ENCODE measurements around the gene CKB.

Gene CKB

GRCh38 chr14:103522649-103523574 lies at the start of gene CKB:
Gene CKB, minus strand, starts transcription at chr14:103522830. Its CDS starts 337 bp downstream, at chr14:103522493.
- no peak for DNase-seq (ENCODE audit: low spot score)

DNA sequence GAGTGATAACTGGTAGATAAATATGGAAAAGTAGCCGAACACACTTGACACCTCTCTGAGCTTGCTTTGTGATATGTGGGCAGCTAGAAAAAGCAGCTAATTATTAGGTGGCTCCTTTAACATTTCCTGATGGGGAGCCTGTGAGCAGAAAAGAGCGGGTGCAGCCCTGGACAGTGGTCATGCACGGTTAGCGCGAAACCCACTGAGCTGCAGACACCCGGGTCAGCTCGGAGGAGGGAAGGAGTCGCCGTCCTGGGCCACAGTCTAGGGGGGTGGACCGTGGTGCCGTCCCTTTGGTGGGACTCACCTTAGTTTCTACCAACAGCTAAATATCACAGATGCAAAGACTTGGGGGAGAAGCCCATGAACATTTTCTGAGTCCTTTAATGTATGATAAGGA lies 46.8 kb upstream of the CKB start:
- no peak for DNase-seq (ENCODE audit: low spot score)

GRCh38 chr14:103568952-103569351 lies 46.3 kb upstream of the CKB start:
- no peak for DNase-seq (ENCODE audit: low spot score)

- DNase-seq (ENCODE audit: low spot score): no peak
Measured at GRCh38 chr14:103563844-103564505, 41.3 kb upstream of the CKB start.

GRCh38 chr14:103563226-103563620 lies 40.6 kb upstream of the CKB start:
- DNase-seq (ENCODE audit: low spot score): no peak

DNA sequence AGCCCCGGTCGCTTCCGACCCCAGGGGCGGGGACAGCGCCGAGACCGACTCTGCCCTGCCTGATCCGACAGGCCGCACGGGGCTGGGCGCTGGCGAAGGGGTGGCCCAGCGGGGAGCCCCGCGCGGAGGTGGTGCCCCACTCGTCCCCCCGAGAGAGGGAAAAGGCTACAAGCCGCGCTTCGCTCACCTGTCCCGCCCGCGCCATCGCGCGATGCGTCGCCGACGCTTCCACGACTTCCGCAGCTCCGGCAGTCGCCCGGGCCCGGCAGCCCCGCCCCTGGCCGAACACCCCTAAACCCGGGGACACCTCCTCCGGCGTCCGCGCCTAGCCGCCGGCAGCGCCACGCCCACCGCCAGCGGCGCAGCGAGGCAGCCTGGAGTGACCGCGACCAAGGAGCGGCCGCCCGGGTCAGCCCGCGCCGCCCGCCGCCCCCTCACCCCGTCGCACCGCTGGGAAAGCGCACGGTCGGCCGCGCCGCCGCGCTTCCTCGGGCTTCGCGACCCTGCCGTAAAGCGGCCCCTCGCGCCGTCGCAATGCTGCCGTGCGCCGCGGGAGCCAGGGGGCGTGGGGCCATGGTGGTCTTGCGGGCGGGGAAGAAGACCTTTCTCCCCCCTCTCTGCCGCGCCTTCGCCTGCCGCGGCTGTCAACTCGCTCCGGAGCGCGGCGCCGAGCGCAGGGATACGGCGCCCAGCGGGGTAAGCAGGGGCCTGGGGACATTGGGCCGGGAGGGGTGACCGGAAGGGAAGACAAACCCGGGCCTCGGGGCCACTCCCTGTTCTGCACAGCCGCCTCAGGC lies 40.0 kb upstream of the CKB start, which contains the start of the genes BAG5 and COA8:
Gene BAG5, minus strand, starts transcription at position 229 of the 797 bp plus-strand sequence. CDS start 1,493 bp downstream, outside the sequence.
Gene COA8, plus strand, starts transcription at position 532 of the 797 bp plus-strand sequence. Its CDS starts 42 bp downstream, at position 574.
- DNase-seq (ENCODE audit: low spot score): peak; percentile 94

GRCh38 chr14:103562179-103562428 lies 39.5 kb upstream of the CKB start:
- no peak for DNase-seq (ENCODE audit: low spot score)

DNA sequence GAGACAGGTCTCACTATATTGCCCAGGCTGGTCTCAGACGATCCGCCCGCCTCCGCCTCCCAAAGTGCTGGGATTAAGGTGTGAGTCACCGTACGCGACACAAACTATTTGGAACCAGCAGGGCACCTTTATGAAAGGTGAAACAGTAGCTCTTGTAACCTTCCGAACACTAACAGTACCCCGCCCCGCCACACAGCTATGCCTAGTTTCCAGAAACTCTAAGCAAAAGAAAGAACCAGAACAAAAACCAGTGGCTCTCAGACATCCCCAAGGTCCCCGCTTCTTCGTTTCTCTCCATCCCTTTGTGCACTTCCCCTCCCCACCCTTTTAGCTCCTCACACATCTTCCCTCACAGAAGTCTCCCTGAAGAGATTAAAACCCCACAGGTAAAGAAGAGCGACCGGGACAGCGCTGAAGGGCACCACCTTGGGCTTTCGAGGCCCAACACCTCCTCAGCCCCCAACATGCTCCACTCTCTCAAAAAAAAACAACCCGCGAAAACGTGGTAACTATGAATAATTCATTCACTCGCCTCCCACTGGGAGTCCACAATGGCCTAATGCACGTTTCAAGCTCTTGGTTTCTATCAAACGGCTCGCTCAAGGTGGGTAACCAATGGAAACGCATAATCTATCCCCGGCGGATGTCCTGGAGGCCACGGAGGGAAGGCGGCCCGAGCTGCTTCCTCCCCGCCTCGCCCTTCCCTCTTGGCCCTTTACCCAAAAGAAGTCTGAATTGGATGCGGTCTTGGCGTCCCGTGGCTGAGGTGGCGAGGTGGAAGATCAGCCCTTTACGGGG lies 39.0 kb upstream of the CKB start:
- no peak for DNase-seq (ENCODE audit: low spot score)

DNA sequence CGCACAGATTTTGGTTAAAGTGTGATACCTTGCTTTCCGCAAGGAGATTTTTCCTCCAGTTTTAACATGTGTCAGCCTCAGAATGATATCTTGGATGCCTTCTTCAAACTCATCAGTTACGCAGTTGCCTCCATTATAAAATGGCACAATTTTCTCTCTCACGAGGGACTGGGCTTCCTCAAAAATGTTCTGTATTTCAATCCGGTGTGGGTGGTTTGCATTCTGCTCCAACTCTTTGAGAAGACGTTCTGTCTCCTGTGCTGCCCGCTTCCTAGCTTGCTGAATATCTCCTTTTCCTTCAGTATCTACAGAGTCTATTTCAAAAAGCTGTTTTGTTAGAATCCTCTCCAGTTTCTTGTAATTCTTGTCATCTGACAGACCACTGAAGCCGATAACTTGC lies 38.1 kb upstream of the CKB start:
- no peak for DNase-seq (ENCODE audit: low spot score)

DNA sequence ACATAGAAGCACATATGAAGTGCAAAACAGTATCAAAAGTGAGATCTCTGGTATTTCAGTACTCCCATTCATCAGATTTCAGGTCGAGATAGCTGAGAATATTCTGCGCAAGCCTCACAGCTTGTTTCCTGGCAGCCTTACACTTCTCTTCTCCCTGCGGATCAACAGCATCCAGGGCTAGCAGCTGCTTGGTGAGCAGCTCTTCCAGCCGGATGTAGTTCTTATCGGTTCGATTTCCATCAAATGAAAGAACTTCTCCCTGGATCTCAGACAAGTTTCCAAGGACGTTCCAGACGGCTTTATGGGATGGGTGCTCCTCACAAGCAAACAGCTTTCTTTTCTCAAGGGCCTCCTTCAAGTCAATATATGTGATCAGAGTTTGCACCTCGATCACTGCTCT lies 37.1 kb upstream of the CKB start:
- DNase-seq (ENCODE audit: low spot score): no peak

DNA sequence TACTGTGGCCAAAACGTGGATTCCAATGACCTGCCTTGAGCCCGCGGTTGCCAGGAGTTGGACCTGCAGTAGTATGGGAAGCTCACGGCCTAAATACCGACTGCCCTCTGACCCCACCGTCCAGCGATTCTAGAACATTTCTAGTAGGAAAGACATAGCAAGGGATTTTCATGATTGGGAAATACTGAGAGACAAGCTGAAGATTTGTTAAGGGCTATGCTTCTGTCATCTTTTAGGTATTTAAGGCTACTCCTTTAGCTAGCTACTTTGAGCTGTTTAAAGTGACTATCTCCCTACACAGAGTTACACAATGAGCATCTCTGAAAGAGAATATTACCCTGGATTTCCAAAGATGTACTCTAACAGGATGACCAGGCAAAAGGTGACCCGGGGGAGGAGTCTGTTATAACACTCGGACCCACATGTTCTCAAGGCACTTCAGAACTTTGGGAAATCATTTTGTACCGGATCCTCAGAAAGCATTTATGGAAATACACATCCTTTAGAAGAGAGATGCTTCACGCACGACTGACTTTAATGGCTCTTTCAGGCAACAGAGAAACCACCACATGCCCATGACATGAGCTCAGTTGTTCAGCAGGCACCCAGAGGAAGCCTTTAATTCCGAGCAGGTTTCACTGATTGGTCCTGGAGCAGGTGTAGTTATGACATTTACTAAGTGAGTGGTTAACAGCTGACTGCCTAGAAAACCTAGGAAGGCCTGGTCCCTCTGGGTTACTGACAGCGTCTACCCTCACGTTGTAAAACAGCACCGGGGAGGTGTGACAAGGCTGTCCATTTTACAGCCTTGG lies 35.6 kb upstream of the CKB start:
- DNase-seq (ENCODE audit: low spot score): no peak

DNA sequence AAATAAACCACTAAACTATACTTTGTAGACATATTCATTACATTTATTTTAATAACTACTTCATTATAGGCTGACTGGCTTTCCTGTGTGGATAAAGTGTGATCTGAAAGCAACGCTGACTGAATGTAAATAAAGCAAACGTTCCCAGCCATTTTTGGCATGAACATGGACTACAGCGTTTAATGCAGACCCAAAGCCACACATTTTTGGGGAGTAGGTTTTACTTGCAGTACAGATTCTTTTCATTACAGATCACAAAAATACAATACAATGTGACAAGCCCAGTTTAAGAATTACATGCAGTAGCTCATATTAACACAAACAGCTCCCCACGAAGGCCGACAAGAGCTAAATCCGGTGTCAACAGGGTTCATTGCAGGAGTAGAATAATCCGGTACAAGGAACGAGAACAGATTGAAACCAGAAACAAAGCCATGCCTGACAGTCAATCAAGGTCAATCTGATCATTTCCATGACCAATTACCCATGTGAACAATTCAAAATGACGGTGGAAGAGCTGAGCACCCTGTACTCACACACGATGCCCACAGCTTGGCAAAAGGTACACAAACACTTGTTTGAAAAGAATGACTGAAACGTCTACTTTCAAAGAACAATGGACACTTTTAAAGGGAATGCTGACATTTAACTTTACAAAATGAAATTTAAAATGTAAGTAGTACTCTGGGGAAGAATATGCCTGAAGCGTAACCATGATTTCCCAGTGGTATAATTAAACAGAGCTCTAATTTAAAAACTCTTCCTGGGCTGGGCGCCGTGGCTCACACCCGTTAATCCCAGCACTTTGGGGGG lies 34.5 kb upstream of the CKB start:
- DNase-seq (ENCODE audit: low spot score): no peak

GRCh38 chr14:103555559-103556337 lies 33.1 kb upstream of the CKB start:
- DNase-seq (ENCODE audit: low spot score): no peak

DNA sequence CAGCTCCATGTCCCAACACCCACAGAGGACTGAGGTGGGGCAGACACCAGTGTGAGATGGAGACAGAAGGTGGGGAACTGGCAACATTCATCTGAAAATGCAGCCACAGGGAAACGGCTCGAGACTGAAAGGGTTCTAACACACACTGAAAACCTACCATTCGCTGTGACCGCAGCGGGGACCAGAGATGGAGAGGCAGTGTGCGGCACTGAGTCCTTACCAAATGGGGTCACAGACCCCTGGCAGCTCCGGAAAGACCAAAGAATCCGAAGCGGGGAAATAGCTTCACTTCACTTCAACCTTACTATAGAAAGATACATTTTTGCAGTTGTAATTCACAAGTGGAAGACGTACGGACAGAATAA lies 30.2 kb upstream of the CKB start:
- DNase-seq (ENCODE audit: low spot score): no peak

DNA sequence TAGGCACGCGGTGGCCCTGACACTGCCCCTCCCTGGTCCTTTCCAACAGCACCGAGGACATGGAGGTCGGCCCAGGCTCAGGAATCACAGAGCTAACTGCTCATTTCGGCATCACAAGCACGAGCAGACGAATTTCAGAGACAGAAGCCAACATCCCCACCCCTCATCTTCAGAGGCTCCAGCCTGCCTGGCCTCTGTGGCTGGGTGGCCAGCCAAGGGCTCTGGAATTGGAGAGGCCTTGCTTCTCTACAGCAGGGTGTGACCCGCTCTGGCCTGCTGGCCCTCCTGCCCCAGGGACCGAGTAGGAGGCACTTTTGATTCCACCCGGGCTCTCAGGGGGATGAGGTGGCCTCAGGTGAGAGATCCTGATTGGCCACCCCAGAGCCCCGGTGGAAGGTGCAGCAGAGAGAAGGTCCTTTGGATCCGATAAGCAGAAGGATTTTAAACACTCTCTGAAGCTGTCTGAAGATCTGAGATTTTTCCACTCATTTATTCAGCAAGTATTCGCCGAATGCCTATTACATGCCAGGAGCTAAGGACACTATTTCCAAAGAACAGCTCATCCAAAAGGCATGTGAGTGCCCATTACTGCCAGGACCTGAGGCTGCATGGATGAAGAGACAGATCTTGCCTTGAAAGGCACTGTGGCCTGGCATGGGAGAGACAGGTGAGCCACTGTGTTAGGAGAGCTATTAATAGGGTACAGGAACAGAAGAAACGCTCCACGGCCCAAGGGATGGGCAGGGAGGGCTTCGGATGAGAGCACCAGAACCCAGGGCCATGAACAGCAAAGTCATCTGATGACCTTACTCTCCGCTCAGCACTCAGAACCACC lies 29.6 kb upstream of the CKB start:
- DNase-seq (ENCODE audit: low spot score): peak; percentile 75

- DNase-seq (ENCODE audit: low spot score): peak; percentile 64
Measured at GRCh38 chr14:103551338-103551762, 28.7 kb upstream of the CKB start.

- peak; percentile 66 for DNase-seq (ENCODE audit: low spot score)
Measured at GRCh38 chr14:103550451-103551337, 28.1 kb upstream of the CKB start.

Measured in left forelimb (tissue), 1 donor.